Astrocyte (in vitro differentiated cells and primary cell): ENCODE measurements around the gene MBD2.

Experiments
- CTCF ChIP-seq: IDR thresholded peaks from 2 replicates; pipeline ENCODE4 v1.5.1; 2011; ENCODE audit warnings: low read depth, mild to moderate bottlenecking, inconsistent platforms, low read length, moderate library complexity; ENCODE audit not compliant: insufficient read depth
- EZH2 ChIP-seq: IDR thresholded peaks from 2 replicates; pipeline ENCODE4 v1.6.1; 2012; ENCODE audit warnings: mild to moderate bottlenecking, low read length, inconsistent platforms; ENCODE audit not compliant: insufficient read depth

DNA sequence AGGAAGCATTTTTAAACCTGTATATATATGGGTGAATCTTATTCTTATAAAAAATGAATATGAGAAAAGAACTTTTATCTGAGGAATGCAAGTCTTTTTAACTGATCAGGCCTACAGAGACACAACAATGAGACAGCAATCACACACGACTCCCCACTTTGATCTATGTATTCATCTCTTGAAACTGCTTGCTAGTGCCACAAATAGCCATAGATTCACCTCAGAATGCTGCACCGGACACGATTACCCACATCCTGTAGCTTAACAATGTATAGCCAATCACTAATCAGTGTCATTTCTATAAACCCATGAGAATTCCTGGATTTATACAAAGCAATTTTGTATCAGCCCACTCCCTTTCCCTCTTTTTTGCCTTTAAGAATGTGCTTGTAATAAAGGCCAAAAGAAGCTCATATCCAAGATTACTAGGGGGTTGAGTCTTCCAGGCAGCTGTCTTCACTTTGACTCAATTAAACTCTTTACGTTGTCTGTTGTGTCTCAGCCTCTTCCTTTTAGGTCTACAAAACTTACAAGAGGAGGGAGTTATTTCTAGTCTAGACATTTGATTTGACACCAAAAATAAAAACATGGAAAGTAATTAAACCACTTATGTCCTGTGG, 94.9 kb downstream of the MBD2 start:
- no peak for TF ChIP-seq CTCF
- TF ChIP-seq EZH2 = no peak
